Astrocyte (in vitro differentiated cells and primary cell): ENCODE results near the gene DOCK1. TPM values are rescaled to one million over a fixed set of nuclear protein-coding genes. Genes with fewer than 3 reads are reported as not detected.

Source experiments
- DNase-seq: peaks from one replicate; pipeline ENCODE4 v3.0.0-alpha.2; 2010; ENCODE audit warnings: low read depth
- FAIRE-seq: peaks from 2 replicates; lab custom pipeline; 2011; peaks lifted over from hg19 to GRCh38; lab: Jason Lieb, UNC
- H2AFZ ChIP-seq: 2 replicates; pipeline ENCODE4 v1.6.0; 2012; ENCODE audit warnings: low read depth, low read length, inconsistent platforms
- H3K27ac ChIP-seq: 2 replicates; pipeline ENCODE4 v1.5.1; 2011; ENCODE audit warnings: low read depth, low read length, inconsistent platforms
- H3K27me3 ChIP-seq: 2 replicates; pipeline ENCODE4 v1.6.0; 2011; ENCODE audit warnings: low read length, inconsistent platforms; ENCODE audit not compliant: insufficient read depth
- H3K36me3 ChIP-seq: 2 replicates; pipeline ENCODE4 v1.5.1; 2011; ENCODE audit warnings: low read length, inconsistent platforms; ENCODE audit not compliant: insufficient read depth
- H3K4me1 ChIP-seq: 2 replicates; pipeline ENCODE4 v1.5.1; 2011; ENCODE audit warnings: low read length, inconsistent platforms; ENCODE audit not compliant: insufficient read depth
- H3K4me2 ChIP-seq: 2 replicates; pipeline ENCODE4 v1.6.0; 2012; ENCODE audit warnings: low read length, inconsistent platforms
- H3K4me3 ChIP-seq: 2 replicates; pipeline ENCODE4 v1.5.1; 2011; ENCODE audit warnings: low read depth, mild to moderate bottlenecking, low read length, inconsistent platforms; ENCODE audit not compliant: insufficient read depth
- H3K79me2 ChIP-seq: 2 replicates; pipeline ENCODE4 v1.6.0; 2012; ENCODE audit warnings: mild to moderate bottlenecking, low read length, inconsistent platforms; ENCODE audit not compliant: insufficient read depth
- H3K9ac ChIP-seq: 2 replicates; pipeline ENCODE4 v1.6.0; 2012; ENCODE audit warnings: mild to moderate bottlenecking, low read length, inconsistent platforms
- H3K9me3 ChIP-seq: 2 replicates; pipeline ENCODE4 v1.5.1; 2012; ENCODE audit warnings: low read depth, mild to moderate bottlenecking, low read length, inconsistent platforms; ENCODE audit not compliant: insufficient read depth
- H4K20me1 ChIP-seq: 2 replicates; pipeline ENCODE4 v1.6.0; 2012; ENCODE audit warnings: low read length, inconsistent platforms; ENCODE audit not compliant: insufficient read depth
- H3K27ac Mint-ChIP-seq: one replicate; pipeline ENCODE4 v1.8.0; 2021; ENCODE audit warnings: mild to moderate bottlenecking, mixed read lengths; ENCODE audit not compliant: unreplicated experiment
- H3K27me3 Mint-ChIP-seq: one replicate; pipeline ENCODE4 v1.8.0; 2021; ENCODE audit warnings: low read depth, mixed read lengths; ENCODE audit not compliant: unreplicated experiment
- H3K36me3 Mint-ChIP-seq: one replicate; pipeline ENCODE4 v1.8.0; 2021; ENCODE audit warnings: low read depth, mixed read lengths; ENCODE audit not compliant: unreplicated experiment
- H3K4me1 Mint-ChIP-seq: one replicate; pipeline ENCODE4 v1.8.0; 2021; ENCODE audit warnings: low read depth, mixed read lengths; ENCODE audit not compliant: unreplicated experiment
- H3K4me3 Mint-ChIP-seq: one replicate; pipeline ENCODE4 v1.8.0; 2021; ENCODE audit warnings: mild to moderate bottlenecking, moderate library complexity, mixed read lengths; ENCODE audit not compliant: unreplicated experiment
- H3K9me3 Mint-ChIP-seq: one replicate; pipeline ENCODE4 v1.8.0; 2021; ENCODE audit warnings: mild to moderate bottlenecking, mixed read lengths; ENCODE audit not compliant: unreplicated experiment
- EZH2 ChIP-seq: IDR thresholded peaks from 2 replicates; pipeline ENCODE4 v1.6.1; 2012; ENCODE audit warnings: mild to moderate bottlenecking, low read length, inconsistent platforms; ENCODE audit not compliant: insufficient read depth
- total RNA-seq: library from RNA; stranded (reverse); gene quantifications from 2 replicates; pipeline ENCODE4 v1.2.1, GENCODE V29; 2021
- TF ChIP-seq, protein P1 (sequence below): IDR thresholded peaks from 2 replicates; pipeline ENCODE4 v1.5.1; 2011; ENCODE audit warnings: low read depth, mild to moderate bottlenecking, inconsistent platforms, low read length, moderate library complexity; ENCODE audit not compliant: insufficient read depth

The DOCK1 gene
- total RNA-seq, 1 donor from 2014 or later: 42.5 TPM

DNA sequence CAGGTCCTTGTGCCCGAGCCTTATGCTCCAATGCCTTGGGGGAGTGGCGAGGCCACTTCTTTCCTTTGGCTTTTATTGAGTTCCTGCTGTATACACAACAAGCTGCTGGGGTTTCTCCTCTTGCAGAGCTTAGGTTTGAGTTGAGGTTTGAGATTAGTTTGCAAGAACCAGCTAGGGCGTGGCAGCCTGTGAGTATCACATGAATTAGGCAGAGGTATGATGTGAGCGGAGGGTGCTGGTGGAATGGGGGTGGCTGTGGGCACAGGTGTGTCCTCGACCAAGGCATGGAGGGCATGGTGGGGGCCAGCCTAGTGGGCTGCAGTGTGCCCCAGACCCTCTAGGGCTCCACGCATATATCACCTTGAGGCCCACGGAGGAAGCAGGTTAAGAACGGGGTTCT lies 123.3 kb downstream of the DOCK1 start:
- Histone ChIP-seq H3K9me3 (no peaks in the 10 kb centered on the region), H3K36me3 (peaks cover 47% of the 10 kb centered on the region), H3K27ac (no peak overlapping the region), H3K79me2 (no peaks in the 10 kb centered on the region), H3K4me3 (no peak overlapping the region), H3K9ac (no peak overlapping the region), H3K4me2 (no peak overlapping the region), H4K20me1 (peaks cover 16% of the 10 kb centered on the region), H3K27me3 (no peaks in the 10 kb centered on the region), H3K4me1 (no peaks in the 10 kb centered on the region), H2AFZ (no peak overlapping the region)
- Mint-ChIP-seq H3K4me3 (no peak overlapping the region), H3K4me1 (no peaks in the 10 kb centered on the region), H3K9me3 (no peaks in the 10 kb centered on the region), H3K27me3 (no peaks in the 10 kb centered on the region), H3K27ac (no peak overlapping the region), H3K36me3 (peaks cover 38% of the 10 kb centered on the region)
- no peak for FAIRE-seq
- no peak for DNase-seq
- no peak for TF ChIP-seq EZH2
- TF ChIP-seq, protein P1, sequence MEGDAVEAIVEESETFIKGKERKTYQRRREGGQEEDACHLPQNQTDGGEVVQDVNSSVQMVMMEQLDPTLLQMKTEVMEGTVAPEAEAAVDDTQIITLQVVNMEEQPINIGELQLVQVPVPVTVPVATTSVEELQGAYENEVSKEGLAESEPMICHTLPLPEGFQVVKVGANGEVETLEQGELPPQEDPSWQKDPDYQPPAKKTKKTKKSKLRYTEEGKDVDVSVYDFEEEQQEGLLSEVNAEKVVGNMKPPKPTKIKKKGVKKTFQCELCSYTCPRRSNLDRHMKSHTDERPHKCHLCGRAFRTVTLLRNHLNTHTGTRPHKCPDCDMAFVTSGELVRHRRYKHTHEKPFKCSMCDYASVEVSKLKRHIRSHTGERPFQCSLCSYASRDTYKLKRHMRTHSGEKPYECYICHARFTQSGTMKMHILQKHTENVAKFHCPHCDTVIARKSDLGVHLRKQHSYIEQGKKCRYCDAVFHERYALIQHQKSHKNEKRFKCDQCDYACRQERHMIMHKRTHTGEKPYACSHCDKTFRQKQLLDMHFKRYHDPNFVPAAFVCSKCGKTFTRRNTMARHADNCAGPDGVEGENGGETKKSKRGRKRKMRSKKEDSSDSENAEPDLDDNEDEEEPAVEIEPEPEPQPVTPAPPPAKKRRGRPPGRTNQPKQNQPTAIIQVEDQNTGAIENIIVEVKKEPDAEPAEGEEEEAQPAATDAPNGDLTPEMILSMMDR: no peak

DNA sequence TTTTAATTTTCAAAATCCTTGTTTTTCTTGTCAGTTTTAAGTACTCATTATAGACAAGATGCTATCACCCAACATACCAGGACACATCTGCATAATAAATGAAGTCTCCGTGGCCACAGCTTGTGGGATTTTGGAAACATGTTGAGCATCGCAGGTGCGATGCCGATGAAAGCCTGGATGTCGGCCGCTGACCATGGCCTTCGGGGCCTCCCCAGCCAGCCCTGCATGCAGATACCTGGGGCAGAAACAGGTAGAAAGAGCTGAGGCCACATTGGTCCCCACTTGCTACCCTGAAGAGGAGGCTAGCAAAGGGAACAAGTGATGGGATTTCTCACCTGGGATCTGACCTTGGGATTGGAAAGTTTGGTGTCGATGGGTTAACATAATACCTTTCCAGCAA lies 123.8 kb downstream of the DOCK1 start:
- H3K4me3 ChIP-seq: no peak overlapping the region
- H3K27me3 Mint-ChIP-seq: no peaks in the 10 kb centered on the region
- DNase-seq (no peak), FAIRE-seq (no peak)
- peaks cover 42% of the 10 kb centered on the region for H3K36me3 ChIP-seq
- H3K4me1 ChIP-seq: no peaks in the 10 kb centered on the region
- no peak overlapping the region for H3K9ac ChIP-seq
- no peak overlapping the region for H3K27ac Mint-ChIP-seq
- H3K79me2 ChIP-seq: no peaks in the 10 kb centered on the region
- H3K9me3 ChIP-seq: no peaks in the 10 kb centered on the region
- no peaks in the 10 kb centered on the region for H3K27me3 ChIP-seq
- H3K4me2 ChIP-seq: no peak overlapping the region
- no peak overlapping the region for H2AFZ ChIP-seq
- peaks cover 20% of the 10 kb centered on the region for H4K20me1 ChIP-seq
- peaks cover 2% of the 10 kb centered on the region for H3K4me1 Mint-ChIP-seq
- TF ChIP-seq, protein P1: no peak
- TF ChIP-seq EZH2: no peak
- H3K4me3 Mint-ChIP-seq: no peak overlapping the region
- peaks cover 34% of the 10 kb centered on the region for H3K36me3 Mint-ChIP-seq
- H3K27ac ChIP-seq: no peak overlapping the region
- no peaks in the 10 kb centered on the region for H3K9me3 Mint-ChIP-seq

DNA sequence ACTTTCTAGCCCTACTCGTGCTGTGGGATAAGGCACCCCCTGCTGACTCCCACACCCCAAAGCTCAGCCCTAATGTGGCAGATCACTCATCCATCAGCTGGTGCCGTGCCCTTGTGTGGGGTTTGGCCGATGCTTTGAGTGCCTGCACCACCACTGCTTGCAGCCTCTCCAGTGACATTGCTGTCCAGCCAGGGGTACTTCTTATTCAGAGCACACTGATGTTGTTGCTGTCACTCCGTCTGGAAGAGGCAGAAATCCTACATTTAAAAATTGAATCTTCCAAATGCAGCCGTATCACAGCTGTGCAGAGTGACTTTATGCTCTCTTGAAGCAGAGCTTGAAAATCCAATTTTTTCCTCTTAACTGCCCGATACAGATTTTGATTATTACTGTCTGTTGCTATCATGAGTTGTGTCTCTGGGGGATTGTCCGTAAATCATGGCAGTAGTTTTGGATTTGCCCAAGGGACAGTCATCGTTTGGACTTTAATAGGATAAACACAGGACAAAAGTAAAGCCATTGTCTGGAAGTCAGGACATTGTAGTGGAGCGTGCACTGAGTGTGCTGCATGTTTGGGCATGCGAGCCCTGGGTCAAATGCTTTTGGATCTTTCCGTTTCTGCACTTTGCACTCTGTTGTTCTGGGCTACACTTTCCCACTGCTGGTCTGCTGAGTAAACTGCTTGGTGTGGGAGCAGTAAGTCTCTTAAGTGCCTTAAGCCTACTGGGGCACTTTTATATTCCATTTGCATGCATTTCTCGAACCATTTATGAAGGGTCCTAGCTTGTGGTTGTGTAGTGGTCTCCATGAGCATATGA lies 128.2 kb downstream of the DOCK1 start:
- Mint-ChIP-seq H3K36me3 (peaks cover 20% of the 10 kb centered on the region), H3K4me1 (peaks cover 6% of the 10 kb centered on the region), H3K9me3 (no peaks in the 10 kb centered on the region), H3K27me3 (no peaks in the 10 kb centered on the region), H3K27ac (no peak overlapping the region), H3K4me3 (no peak overlapping the region)
- H3K4me1 ChIP-seq: no peaks in the 10 kb centered on the region
- H3K36me3 ChIP-seq: peaks cover 36% of the 10 kb centered on the region
- H3K9ac ChIP-seq: no peak overlapping the region
- H3K27me3 ChIP-seq: no peaks in the 10 kb centered on the region
- H3K9me3 ChIP-seq: no peaks in the 10 kb centered on the region
- TF ChIP-seq EZH2: no peak
- TF ChIP-seq, protein P1: no peak
- no peaks in the 10 kb centered on the region for H3K79me2 ChIP-seq
- H4K20me1 ChIP-seq: peaks cover 13% of the 10 kb centered on the region
- DNase-seq: no peak
- no peak for FAIRE-seq
- no peak overlapping the region for H3K4me2 ChIP-seq
- H3K4me3 ChIP-seq: no peak overlapping the region
- no peak overlapping the region for H2AFZ ChIP-seq
- H3K27ac ChIP-seq: no peak overlapping the region
